Measurements from ENCODE around the gene GALR2. TPM values are rescaled to one million over a fixed set of nuclear protein-coding genes. Genes with fewer than 3 reads are reported as not detected.

The GALR2 gene
- total RNA-seq, 4 donors from 2014 or later = 0.18 TPM; not detected in 3

DNA sequence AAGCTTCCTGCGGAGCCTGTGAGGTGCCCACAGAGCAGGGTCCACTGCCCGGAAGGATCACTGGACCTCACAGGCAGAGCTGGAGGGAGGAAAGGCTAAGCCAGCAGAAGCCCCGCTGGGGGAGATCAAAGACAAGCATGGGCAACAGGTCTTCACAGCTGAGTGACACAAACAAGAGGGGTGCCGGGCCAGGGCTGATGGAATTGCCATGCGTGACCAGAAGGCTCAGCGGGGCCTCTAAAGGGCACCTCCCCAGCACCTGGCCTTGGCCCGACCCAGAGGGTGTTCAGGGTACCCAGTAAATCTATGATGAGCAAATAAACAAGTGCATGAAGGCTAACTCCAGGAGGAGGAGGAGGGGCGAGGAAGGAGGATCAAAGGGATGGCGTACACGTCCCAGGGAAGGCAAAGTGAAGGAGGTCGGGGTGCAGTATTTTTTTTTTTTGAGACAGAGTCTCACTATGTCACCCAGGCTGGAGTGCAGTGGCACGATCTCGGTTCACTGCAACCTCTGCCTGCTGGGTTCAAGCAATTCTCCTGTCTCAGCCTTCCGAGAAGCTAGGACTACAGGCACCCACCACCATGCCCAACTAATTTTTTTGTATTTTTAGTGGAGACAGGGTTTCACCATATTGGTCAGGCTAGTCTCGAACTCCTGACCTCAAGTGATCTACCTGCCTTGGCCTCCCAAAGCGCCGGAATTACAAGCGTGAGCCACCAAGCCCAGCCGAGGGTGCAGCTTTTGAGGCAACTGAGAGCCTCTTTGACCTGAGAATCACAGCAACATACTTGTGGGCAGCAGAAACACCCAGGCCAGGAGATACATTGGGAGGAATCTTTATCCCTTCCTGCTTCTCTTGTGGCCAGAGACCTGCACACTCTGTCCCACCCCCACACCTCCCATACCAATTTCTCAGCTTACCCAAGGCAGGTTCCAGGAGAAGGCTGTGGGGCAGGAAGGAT lies 45.1 kb downstream of the GALR2 start:
- no peak for ATAC-seq
- no peaks in the 10 kb centered on the region for H3K9me3 ChIP-seq
- no peaks in the 10 kb centered on the region for H3K27me3 ChIP-seq
- H3K4me3 ChIP-seq = no peak overlapping the region
- TF ChIP-seq, protein P1, sequence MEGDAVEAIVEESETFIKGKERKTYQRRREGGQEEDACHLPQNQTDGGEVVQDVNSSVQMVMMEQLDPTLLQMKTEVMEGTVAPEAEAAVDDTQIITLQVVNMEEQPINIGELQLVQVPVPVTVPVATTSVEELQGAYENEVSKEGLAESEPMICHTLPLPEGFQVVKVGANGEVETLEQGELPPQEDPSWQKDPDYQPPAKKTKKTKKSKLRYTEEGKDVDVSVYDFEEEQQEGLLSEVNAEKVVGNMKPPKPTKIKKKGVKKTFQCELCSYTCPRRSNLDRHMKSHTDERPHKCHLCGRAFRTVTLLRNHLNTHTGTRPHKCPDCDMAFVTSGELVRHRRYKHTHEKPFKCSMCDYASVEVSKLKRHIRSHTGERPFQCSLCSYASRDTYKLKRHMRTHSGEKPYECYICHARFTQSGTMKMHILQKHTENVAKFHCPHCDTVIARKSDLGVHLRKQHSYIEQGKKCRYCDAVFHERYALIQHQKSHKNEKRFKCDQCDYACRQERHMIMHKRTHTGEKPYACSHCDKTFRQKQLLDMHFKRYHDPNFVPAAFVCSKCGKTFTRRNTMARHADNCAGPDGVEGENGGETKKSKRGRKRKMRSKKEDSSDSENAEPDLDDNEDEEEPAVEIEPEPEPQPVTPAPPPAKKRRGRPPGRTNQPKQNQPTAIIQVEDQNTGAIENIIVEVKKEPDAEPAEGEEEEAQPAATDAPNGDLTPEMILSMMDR (IDR thresholded peaks at IDR 0.05 in 4 of 5, conservative IDR thresholded peaks at IDR 0.05 in 1 of 5) = no peak
- TF ChIP-seq POLR2A (IDR thresholded peaks at IDR 0.05) = no peak
- H3K4me1 ChIP-seq = peaks cover 3% of the 10 kb centered on the region in 2 donors
- intact Hi-C loops (cut with DNase I; ENCODE audit: low total_unique reads) = loop anchor here (2.0 to 10.0 kb wide), 2 partner anchors 61 to 285 kb away; no protein-coding TSS in a partner anchor
- no peak for DNase-seq
- H3K27ac ChIP-seq = no peak overlapping the region
- H3K36me3 ChIP-seq = no peaks in the 10 kb centered on the region
- in situ Hi-C loops (cut with MboI; ENCODE audit: low sequenced_read_pairs in 4 of 4) = loop anchor here in 3 of 4 donors (5.0 to 10.0 kb wide), 3 partner anchors 65 to 178 kb away; no protein-coding TSS in a partner anchor

- Histone ChIP-seq H3K4me3 (no peak overlapping the region), H3K4me1 (peaks cover 3% of the 10 kb centered on the region in 2 donors), H3K27ac (no peak overlapping the region), H3K36me3 (no peaks in the 10 kb centered on the region), H3K9me3 (no peaks in the 10 kb centered on the region), H3K27me3 (no peaks in the 10 kb centered on the region)
- ATAC-seq (no peak), DNase-seq (no peak)
- intact Hi-C loops (cut with DNase I; ENCODE audit: low total_unique reads) (loop anchor here (1.0 to 10.0 kb wide), 4 partner anchors 60 to 284 kb away; no protein-coding TSS in a partner anchor), in situ Hi-C loops (cut with MboI; ENCODE audit: low sequenced_read_pairs in 4 of 4) (loop anchor here in 2 of 4 donors (5.0 to 10.0 kb wide), 2 partner anchors 174 to 177 kb away; no protein-coding TSS in a partner anchor)
- TF ChIP-seq, protein P1 (IDR thresholded peaks at IDR 0.05 in 4 of 5, conservative IDR thresholded peaks at IDR 0.05 in 1 of 5) = no peak
- no peak for TF ChIP-seq POLR2A (IDR thresholded peaks at IDR 0.05)
These were observed 46.1 kb downstream of the GALR2 start for GRCh38 chr17:76120658-76121008.

DNA sequence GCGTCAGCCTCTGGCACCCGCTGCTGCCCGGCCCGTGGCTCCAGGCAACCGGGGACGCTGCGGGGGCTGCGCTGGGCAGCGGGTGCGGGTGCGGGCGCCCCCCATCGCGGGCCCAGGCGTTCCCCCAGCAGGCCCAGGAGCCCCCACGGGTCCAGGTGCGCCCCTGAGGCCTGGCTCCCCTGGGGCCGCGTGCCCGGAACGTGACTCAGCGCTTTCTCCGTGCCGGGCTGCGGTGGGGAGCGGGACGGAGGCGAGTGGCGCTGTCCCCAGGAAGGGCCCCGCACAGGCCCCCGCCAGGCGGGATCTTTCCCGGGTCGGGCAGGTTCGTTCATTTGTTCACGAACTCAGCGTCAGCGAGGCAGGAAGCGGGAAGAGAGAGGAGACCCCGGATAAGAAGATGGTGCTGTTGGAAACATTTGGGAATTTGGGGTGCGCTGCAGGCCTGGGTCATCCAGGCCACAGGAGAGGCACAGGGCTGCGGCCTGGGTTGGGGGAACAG lies 47.4 kb downstream of the GALR2 start:
- intact Hi-C loops (cut with DNase I; ENCODE audit: low total_unique reads) (loop anchor here (1.0 to 10.0 kb wide), 4 partner anchors 59 to 283 kb away; no protein-coding TSS in a partner anchor), in situ Hi-C loops (cut with MboI; ENCODE audit: low sequenced_read_pairs in 4 of 4) (loop anchor here in 2 of 4 donors (5.0 to 10.0 kb wide), 2 partner anchors 173 to 175 kb away; no protein-coding TSS in a partner anchor)
- no peak for TF ChIP-seq POLR2A (IDR thresholded peaks at IDR 0.05)
- TF ChIP-seq, protein P1 (IDR thresholded peaks at IDR 0.05 in 4 of 5, conservative IDR thresholded peaks at IDR 0.05 in 1 of 5) = no peak
- DNase-seq (no peak), ATAC-seq (peak; percentile 24 to 44)
- peak overlapping the region in 2 of 4 donors; percentile 10 to 39 for H3K27ac ChIP-seq
- H3K9me3 ChIP-seq = no peaks in the 10 kb centered on the region
- peaks cover 3% of the 10 kb centered on the region in 2 donors for H3K4me1 ChIP-seq
- no peaks in the 10 kb centered on the region for H3K36me3 ChIP-seq
- H3K27me3 ChIP-seq = no peaks in the 10 kb centered on the region
- peak overlapping the region; percentile 28 to 50 (median 42) for H3K4me3 ChIP-seq

GRCh38 chr17:76122431-76123190 lies 48.0 kb downstream of the GALR2 start:
- TF ChIP-seq POLR2A (IDR thresholded peaks at IDR 0.05) = no peak
- TF ChIP-seq, protein P1 (IDR thresholded peaks at IDR 0.05 in 4 of 5, conservative IDR thresholded peaks at IDR 0.05 in 1 of 5) = no peak
- Histone ChIP-seq H3K4me1 (peaks cover 3% of the 10 kb centered on the region in 2 donors), H3K27me3 (no peaks in the 10 kb centered on the region), H3K4me3 (no peak overlapping the region), H3K36me3 (no peaks in the 10 kb centered on the region), H3K9me3 (no peaks in the 10 kb centered on the region), H3K27ac (no peak overlapping the region)
- in situ Hi-C loops (cut with MboI; ENCODE audit: low sequenced_read_pairs in 4 of 4) = loop anchor here in 2 of 4 donors (5.0 to 10.0 kb wide), 2 partner anchors 172 to 175 kb away; no protein-coding TSS in a partner anchor
- ATAC-seq (no peak), DNase-seq (no peak)
- intact Hi-C loops (cut with DNase I; ENCODE audit: low total_unique reads) = loop anchor here (10.0 kb wide), 1 partner anchor 282 kb away; no protein-coding TSS in a partner anchor
